Fibroblast of upper back skin (primary cell): Measurements from ENCODE around the gene TMEM179.

Source experiments
- DNase-seq: peaks from one replicate; pipeline ENCODE4 v3.0.0-alpha.2; 2013

TMEM179 gene

DNA sequence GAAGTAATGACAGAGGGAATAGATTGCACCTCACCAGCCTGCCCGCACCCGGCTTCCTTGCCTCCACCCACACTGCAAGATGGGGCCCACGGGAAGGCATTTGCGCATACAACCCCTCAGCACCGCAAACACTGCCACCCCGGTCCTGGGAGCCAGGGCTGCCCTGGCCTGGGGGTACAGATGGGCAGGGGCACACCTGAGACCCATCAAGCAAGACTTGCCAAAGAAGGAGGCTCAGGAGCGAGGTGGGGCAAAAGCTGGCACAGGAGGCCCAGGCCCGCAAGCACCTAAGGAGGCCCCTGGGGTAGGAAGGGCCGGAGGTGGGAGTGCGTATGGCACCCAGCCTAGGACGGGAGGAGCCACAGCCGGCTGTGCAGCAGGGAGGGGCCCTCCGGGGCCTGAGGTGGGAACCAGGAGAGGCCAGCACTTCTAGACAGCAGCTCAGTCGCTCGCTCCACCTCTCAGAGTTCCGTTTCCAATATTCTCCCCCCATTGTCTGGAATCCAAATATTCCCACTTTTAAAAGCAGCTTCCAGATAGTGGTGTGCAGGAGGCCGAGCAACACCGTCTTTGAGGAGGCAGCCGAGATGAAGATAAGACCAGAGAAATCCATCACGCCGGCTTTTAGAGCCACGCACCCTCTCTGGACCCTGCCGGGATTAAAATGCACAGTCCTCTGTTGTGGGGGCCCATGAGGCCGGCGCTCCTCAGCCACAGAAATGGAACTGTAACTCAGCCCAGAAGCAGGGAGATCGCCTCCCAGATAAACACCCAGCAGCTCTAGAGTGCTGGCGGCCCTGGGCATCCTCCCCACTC lies 37.2 kb downstream of the TMEM179 start:
- DNase-seq = no peak

DNA sequence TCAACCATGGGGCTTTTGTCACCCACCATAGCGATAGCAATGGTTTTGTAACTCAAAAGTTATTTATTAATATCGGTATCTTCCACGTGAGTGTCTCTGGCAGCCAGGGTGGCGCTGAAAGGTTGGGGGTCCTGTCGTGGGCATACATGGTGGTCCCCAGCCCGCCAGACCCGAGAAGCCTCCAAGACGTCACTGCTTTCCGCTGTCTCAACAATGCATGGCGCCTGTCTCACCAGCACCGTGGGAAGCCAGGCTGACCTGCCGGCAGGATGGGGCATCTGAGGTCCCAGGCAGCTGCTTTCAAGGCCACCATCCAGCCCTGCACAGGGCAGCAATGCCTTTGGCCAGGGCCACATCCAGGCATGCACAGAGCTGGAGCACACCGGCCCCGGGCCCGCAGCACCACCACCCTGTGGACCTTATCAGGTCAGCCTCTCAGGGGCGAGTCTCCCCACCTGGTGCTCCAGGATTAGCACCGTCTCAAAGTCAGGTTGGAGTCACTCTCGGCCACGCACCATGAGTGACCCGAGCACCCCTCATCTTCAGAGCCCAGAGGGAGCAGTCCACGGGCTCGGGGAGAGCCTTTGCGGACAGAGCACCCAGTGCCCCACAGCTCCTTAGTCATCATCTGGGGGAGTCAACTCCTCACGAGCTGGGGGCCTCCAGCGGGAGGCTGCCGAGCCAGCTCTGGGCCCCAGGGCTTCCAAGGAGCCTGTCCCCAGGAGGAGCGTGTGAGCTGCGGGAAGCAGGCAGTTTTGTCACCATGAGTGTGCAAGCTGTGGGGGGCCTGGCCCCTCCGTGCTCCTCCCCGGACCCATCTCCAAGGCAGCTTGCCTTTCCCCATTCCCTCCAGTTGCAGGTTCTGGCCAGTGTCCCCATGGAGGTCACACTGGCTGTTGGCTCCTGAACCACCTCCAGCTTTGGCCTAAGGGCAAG lies 39.6 kb downstream of the TMEM179 start:
- no peak for DNase-seq

DNA sequence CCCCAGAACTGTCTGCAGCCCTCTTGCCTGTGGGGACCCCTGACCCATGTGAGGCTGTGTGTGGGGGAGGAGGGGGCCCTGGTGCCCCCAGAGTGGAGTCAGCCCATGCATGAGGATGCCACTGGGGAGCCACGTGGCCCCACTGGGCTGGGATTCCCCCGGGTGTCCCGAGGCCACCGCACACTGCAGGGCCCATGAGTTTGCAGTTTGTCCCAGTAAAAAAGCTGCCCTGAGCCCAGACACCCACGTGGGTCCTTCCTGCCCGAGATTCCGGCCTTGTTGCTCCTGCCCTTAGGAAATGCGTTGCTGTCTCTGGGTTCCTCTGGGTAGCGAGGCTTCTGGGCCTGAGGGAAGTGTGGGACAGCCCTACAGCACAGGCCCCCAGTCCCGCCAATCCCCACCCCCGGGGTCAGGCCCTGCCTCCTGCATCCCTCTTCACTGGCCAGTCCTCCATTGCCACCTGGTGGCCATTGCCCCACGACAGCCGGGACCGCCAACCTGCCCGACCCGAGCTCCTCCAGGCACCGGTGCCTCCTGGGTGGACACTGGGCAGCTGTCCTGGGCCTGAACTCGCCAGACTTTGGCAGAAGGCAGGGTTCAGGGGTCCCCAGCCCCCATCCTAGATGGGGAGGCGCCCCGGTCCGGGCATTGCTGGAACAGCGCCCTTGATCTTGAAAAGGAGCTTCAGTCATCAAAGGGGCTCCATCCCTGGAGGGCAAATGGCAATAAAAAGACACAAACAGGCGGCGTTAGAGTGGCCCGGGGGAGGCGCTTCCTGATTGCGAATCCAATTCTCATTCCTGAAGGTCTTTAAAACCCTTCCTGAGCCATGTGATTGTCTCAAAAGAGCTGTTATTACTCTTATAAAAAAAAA lies 40.6 kb downstream of the TMEM179 start:
- DNase-seq = peak; percentile 31

DNA sequence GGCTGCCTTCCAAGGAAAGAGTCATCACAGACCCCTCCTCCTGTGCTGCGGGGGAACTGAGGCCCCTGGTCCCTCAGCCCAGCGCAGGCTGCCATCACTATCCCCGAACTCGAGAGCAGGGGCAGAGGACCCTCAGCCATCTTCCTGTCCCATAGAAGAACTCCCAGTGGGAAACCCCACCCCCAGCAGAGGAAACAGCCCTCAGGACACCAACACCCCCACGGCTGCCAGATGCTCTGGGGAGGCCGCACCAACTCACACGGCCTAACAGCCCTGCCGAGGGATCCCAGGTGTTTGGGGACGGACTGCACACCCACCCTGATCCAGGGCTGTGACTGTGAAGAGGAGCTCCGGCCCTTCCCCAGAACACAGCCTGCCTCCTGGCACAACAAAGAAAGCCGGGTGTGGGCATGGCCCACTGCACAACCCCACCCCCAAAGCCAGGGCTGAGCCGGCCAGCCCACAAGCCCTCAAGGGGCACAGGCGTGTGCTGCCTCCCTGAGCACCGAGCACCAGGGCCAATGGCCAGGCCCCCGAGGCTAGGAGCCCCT lies 41.3 kb downstream of the TMEM179 start:
- no peak for DNase-seq

DNA sequence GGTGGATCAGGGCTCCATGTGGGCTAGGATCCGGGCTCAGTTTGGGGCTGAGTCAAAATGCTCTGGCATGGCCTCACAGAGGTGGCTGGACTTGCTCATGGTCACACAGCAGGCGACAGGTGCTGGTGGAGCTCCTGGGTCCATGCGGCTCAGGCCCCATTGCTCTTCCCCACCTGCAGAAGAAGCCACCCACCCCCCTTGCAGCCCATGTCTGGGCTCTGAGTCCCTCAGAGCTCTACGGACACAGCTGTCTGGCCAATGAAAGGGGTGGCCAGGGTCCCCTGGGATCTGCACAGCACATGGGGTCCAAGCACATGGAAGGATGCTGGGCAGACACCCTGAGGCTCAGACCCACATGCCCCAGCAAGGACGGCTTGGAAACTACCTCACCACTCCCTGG lies 42.0 kb downstream of the TMEM179 start:
- no peak for DNase-seq

DNA sequence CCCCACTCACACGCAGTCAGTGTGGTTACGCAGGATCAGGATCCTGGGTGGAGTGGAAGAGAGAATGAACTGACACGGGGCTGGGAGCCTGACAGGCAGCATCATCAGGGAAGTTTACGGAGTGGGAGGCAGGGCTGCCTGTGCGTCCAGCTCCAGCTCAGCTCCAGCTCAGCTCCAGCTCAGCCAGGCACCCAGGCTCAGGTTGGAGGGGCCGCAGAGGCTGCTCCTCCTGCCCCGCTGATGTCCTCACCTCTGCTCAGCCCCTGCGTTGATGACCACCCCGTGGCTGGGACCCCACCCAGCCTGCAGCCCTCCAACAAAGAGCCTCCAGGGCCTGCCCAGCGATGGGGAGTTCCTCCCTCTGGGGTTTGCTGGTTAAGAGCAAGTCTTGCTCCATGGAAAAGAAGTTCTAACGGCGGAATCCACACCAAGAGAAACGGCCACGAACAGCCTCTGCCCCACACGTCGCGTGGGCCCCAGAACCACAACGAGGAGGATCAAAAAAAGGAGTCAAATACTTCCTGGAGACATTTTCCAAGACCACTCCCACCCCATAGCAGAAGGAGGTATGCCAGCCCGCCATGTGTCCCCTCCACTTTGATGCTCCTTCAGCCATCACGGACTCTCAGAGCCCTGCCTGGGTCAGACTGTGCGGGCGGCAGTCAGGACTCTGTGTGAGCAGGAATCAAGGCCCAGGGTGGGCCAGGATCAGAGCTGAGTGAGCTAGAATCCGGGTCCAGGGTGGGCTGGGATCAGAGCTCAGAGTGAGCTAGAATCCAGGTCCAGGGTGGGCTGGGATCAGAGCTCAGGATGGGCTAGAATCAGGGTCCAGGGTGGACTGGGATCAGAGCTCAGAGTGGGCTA lies 42.7 kb downstream of the TMEM179 start:
- DNase-seq = no peak

DNA sequence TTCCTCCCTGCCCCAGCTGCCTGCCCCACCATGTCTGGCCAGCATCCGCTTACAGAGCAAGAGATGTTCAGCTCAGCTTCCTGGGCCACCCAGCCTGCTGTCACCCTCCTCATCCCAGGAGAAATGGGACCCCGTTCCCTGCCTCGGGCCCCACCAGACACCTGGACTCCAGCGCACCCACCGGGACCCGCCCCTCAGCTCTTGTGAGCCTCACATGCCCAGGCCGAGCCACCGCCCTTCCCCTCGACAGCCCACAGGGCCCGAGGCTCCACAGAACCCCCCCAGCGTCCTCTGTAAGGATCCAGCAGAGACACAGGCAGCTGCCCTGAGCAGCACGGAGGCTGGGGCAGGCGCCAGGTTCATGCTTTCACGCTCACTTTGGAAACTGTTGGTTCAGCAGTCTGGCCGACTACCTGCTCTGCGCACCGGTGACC lies 43.4 kb downstream of the TMEM179 start:
- DNase-seq = no peak

DNA sequence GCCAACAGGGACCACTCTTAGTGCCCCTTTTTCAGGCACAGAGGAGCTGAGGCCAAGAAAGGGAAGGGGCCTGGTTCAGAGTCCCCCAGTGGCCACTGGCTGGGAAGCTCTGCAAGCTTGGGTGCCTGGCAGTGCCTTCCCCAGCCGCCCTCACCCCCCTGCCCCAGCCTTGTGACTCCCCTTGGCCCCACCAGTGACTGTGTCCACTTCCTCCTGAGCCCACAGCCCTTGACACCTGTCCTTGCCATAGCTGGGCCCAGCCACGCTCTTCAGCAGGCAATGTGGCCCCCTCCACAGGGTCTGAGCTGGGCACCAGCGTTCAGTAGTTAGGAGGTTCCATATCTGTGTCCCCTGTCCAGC lies 44.0 kb downstream of the TMEM179 start:
- no peak for DNase-seq

DNA sequence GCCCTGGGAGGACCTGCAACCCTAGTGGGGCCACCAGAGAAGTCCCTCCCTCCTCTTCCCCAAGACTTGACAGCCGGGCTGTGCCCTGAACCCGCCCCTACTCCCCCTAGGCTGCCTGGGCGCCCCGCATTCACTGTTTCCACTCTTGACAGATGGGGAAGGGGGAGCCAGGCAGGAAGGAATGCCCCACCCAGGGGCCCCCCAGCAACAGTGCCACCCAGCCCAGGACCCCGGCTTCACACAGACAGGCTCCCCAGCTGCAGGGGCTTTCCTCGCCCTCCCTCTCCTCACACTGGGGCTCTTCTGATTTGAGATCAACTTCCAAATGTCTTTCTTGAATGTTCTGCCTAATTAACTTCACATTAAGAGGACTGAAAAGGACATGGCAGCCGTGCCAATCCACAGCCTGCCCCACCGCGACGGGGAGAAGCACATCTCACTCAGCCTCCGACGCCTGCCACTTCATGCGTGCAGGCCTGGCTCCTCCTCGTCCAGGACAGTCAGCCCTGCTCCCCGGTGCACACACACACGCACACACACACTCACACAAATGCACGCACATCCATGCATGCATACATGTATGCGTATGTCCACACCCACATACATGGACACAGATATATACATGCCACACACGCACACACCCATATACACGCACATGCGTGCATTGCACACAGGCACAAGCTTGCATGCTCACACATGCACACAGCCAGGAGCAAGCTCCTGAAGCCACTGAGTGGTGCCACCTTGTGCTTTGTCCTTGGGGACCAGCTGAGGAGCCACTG lies 44.6 kb downstream of the TMEM179 start:
- DNase-seq = no peak

DNA sequence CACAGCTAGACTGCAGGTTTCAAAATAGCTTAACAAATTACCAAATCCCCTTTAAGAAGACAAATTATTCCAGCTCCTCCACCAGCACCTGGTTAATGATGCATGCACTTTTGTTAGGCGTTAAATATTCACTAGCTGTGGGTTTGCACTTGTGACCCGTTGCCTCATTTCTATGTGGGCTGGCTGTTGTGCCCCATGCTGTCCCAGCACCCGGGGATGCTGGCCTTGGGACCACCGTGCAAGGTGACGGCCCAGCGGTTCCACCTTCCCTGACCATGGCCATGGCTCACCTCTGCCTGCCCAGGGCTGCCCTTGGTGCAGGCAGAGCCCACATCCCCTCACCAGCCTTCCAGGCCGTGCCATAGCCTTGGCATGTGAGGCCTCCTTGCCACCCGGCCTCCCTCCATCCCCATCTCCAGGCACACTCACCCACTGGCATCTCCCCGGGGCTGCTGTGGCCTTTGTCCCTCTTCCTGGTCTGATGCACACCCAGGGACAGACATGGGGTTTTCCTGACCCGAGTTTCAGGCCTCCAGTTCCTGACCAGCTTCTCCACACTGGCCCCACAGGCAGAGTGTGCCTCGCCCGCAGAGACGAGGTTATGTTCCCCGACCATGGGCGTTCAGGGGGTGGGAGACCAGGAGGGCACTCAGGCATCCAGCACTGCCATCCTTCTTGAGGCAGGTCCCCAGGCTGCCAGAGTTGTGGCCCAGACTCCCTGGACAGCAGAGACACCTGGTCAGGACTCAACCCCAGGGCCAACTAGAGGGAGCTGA lies 45.4 kb downstream of the TMEM179 start:
- no peak for DNase-seq

DNA sequence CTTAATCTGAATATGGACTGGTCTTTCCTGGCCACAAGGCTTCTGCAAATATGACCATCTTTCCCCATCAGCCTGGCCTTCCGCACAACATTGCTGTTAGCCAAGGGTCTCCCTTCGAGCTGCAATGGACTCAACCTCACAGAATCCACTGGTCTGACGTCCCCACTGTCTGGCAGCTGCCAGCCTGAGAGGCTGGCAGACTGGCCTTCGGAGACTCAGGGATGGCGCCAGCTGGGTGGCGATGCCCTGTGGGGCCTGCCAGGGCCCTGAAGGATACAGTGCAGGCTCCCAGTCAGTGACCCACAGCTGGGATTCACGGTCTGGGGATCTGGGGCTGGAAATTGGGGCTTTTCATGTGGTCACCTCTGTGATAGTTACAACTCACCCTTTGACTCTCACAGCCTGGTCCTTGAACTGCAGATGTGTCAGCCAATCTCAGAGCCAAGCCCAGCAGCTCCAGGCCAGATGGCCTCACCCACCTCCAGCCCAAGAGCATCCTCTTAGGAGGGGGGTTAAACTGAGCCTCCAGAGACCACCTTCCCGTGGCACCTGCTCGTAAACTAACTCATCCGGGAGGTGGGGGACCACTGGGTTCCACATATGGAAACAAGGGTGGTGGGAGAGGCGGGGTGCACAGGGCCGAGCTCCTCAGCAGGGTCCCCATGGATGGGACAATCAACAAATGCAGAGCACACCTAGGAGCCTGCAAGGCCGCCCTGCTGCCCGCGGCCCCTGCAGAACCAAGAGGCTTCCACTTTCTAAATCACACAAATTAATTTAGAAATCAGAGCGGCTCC lies 46.1 kb downstream of the TMEM179 start:
- DNase-seq = no peak

DNA sequence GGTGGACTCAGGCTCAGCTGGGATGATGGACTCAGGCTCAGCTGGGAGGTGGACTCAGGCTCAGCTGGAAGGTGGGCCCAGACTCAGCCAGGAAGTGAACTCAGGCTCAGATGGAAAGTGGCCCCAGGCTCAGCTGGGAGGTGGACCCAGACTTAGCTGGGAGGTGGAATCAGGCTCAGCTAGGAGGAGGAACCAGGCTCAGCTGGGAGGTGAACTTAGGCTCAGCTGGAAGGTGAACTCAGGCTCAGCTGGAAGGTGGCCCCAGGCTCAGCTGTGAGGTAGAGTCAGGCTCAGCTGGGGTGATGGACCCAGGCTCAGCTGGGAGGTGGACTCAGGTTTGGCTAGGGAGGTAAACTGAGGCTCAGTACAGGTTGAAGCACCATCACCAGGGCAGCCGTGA lies 46.8 kb downstream of the TMEM179 start:
- DNase-seq = no peak

DNA sequence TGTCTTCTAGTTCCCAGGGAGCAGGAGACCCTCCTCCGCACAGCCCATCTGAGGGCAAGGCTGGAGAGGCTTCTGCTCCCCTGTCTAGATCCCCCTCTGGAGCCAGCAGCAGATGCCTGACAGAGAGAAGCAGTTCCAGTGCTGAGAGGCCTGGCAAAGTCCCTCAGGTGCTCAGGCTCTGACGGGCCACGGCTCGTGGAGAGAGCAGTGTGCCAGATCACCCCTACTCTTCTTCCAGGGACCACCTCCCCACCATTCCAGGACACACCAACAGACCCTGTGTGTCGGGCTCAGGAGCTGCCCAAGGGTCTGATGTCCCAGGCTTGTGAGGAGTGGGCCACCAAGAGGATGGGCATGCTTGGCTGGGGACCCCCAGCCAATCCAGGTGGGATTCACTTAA lies 47.5 kb downstream of the TMEM179 start:
- DNase-seq = no peak

DNA sequence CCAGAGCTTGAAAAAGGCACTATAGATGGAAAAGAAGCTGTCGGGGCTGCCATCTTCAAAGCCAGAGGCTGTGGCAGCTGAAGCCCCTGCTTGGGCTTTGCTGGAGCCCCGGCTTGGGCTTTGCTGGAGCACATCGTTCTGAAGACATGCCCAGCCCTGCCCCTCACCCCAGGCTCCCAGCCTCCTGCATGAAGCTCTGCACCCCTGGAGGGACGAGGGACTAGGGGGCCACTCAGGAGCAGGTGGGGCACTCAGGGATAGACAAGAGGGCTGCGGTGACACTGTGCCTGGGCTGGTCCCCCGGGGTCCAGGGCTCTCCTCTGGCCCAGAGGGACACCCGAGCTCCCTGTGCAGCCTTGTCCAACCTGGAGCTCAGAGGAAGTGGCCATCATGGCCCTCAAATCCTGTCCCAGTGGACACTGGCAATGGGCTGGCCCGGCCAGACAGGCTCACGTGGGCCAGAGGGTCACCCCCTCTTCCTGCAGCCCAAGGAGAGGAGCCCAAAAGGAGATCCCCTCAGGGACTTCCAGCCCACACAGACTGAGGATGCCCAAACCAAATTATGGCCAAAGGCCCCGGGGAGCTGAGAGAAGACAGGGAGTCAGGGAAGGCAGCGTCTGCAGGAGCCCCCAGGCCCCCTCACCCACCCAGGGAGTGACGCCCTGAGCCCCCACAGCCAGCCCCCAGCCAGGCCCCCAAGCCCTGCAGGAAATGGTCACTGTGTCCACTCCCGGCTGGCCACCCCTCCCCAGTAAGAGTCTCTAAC lies 48.1 kb downstream of the TMEM179 start:
- DNase-seq = no peak

DNA sequence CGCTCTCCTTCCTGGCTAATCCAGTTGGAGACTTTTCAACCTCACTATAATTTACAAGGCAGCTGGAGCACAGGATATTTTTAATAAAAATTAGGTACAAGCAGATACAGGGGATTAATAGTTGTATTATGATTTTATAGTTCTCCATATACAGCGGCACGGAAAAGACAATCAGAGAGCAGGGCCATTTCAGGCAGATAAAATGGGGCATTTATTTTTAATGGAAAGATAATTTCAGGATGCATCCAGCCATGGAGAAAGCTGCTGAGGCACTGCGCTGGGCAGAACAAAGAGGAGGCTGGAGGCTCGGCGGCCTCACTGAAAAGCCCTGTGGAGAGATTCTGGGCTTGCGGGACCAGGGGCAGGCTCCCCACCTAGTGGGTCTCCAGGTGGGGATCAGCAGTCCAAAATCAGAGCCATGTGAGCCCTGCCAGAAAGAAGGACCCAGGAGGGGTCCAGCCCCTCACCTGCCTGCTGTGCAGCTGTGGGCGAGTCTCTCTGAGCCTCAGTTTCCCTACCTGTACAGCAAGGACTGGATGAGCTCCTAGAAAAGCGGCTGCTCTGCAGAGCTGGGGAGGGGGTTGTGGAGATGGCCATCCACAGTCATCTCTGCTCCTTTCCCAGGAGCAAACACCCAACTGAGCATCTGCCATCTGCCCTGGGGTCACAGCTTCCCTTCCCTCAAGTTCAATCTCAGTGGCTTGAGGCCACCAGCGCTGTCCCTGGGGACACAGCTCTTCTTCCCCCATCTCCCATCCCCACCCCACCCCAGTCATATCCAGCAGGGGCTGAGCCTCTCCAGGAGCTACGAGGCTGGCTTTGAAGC lies 48.9 kb downstream of the TMEM179 start:
- no peak for DNase-seq

DNA sequence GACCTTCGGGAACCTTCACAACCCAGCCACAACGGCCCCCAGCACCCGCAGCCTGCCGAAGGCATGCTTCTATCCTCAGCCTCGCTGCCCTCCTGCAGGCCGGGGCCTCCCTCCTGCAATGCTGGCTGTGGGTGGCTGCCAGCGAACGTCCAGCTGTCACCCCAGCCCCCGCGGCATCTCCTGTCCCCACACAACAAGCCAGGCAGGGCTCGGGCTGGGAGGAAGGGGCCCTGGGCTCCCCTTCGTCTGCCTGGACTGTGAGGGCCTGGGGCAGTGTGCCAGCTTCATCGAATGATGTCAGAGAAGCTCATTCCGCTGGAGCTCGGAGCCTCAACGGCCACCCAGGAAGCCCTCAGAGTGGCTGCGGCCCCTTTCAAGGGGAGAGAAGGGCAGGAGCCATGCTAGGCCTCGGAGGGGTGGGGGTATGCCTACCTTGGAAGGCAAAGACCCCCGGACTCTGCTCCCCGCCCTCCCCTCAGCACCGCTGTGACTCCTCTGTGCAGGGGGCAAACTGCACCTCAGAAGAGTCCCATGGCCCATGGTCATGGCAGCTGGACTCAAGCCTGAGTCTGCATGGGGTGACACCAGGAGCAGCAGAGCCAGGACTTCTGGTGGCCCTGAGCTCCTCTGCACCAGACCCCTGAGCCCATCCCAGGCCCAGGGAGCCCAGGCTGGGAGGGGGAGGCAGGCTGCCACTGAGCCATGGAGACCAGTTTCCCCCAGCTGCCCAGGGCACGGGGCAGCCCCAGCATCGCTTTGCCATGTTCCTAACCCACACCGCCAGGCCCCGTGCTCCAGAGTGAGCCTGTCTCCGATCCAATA lies 49.8 kb downstream of the TMEM179 start:
- DNase-seq = no peak
